ENCODE measurements around the gene CCNO.
A peak's percentile ranks its signal among the peaks of the same experiment; 100 is the strongest.

CCNO gene, protein sequence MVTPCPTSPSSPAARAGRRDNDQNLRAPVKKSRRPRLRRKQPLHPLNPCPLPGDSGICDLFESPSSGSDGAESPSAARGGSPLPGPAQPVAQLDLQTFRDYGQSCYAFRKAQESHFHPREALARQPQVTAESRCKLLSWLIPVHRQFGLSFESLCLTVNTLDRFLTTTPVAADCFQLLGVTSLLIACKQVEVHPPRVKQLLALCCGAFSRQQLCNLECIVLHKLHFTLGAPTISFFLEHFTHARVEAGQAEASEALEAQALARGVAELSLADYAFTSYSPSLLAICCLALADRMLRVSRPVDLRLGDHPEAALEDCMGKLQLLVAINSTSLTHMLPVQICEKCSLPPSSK

DNA sequence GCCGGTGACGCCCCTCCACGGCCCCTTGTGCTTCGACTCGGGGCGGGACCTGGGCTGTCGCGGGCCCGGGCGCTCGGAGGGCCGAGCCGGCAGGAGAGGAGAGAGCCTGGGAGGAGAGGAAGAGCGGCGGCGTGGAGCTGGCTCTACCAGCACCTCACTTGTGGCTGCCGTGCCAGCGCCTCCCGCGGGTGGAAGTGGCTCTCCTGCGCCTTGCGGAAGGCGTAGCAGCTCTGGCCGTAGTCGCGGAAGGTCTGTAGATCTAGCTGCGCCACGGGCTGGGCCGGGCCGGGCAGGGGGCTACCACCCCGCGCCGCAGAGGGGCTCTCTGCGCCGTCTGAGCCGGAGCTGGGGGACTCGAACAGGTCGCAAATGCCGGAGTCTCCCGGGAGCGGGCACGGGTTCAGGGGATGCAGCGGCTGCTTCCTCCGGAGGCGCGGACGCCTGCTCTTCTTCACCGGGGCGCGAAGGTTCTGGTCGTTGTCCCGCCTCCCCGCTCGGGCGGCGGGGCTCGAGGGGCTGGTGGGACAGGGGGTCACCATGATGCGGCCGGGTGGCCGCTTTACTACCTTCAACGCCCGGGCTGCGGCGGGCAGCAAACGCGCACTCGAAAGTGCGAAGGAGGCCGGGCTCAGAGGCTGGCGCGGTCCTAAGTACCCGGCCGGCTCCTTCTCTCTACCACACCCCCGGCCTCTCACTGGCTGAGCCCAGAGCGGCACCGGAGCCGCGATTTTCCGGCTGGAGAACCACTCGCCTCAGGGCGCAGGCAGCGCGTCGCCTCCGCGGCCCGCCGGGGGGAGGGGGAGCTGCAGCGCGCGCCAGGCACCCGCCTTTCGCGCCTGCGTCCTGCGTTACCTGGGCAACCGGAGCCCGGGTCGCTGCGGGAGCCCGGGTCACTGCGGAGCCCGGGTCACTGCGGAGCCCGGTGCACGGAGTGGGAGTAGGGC lies at the start of gene CCNO:
TSS of gene CCNO (minus strand) at position 624 of the 944 bp plus-strand sequence. CDS start at position 539, 85 bp downstream.
- peak; percentile 64 for DNase-seq

DNA sequence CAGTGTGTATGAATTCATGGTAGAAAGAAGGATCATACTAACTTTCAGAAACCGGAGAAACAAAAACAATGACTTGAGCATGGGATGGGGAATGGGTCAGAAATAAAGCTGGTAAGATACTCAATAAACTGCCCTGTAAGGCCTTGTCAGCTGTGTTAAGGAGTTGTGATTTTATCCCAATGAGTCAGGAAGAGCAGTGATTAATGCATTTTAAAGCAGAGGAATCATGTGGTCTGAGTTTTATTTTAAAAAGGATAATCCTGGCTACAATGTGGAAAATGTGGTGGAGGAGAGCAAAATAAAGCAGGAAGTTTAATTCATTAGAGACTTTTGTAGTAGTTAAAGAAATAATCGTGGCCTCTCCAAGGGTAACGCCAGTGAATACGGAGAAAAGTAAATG lies 45.4 kb upstream of the CCNO start:
- no peak for DNase-seq

- DNase-seq: no peak
These were observed 43.4 kb upstream of the CCNO start for GRCh38 chr5:55276771-55277170.

DNA sequence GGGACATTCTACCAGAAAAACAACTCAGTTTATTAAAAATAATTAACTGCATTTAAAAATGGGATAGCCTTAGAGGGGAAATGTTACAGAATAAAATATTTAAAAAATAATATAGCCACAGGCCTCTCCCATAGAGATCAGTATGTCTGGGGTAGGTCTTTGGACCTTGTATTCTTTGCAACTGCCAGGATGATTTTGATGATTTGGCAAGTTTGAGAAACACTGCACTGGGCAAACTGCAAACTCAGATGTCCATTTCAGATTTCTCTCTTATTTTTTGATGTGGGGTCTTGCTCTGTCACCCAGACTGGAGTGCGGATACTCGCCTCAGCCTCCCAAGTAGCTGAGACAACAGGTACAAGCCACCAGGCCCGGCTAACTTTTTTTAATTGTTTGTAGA lies 24.9 kb upstream of the CCNO start:
- DNase-seq: no peak

GRCh38 chr5:55254802-55255201 lies 21.4 kb upstream of the CCNO start:
- DNase-seq: no peak

DNA sequence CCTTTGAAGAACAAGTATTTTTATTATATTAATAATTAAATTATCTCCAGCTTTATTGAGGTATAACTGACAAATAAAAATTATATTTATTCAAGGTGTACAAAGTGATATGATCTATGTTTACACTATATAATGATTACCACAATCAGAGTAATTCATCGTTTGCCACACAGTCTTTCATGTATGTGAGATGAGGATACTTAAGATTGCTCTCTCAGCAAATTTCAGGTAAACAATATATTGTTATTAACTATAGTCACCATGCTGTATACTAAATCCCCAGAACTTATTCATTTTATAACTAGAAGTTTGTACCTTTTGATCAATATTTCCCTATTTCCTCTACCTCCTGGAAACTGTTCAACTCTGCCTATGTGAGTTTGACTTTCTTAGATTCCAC lies 16.7 kb upstream of the CCNO start:
- no peak for DNase-seq

DNA sequence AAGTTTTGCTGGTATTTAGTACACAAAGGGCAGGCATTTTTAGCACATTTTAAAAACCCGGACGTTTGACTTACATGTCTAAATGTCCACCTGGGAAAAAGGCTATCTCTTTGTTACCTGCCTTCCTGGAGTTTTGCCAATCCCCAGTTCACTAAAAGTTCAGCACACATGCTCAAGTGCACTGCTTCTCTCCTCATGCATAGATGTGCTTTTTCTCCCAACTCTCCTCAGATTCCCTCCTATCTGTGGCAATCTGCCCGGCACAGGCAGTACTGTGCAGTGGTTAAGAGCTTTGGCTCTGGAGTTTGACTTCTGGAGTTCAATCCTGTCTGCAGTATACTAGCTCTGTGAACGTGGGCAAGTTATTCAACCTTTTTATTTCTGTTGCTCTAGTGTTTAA lies 8.3 kb upstream of the CCNO start:
- no peak for DNase-seq

GRCh38 chr5:55236800-55237199 lies 3.4 kb upstream of the CCNO start:
- no peak for DNase-seq

- DNase-seq: no peak
These were observed 803 bp upstream of the CCNO start for GRCh38 chr5:55234121-55234700.

GRCh38 chr5:55232271-55232984 lies 980 bp downstream of the CCNO start:
- DNase-seq: peak; percentile 36

DNA sequence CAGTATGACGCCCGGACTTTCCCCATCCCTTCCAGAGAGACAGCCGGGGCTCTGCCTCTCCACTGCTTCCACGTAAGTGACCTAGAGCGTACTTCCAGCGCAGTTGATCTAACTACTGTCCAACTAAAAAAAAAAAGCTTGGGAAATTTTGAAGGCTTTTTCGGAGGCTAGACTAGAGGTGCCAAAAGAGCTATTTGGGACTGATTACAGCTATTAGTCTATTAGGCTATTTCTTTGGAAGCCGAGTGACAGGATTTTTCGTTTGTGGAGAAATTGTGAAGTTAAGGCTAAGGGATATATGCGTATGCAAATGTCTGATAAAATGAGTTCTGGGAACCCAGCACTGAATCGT lies 1.5 kb downstream of the CCNO start:
- DNase-seq: no peak

DNA sequence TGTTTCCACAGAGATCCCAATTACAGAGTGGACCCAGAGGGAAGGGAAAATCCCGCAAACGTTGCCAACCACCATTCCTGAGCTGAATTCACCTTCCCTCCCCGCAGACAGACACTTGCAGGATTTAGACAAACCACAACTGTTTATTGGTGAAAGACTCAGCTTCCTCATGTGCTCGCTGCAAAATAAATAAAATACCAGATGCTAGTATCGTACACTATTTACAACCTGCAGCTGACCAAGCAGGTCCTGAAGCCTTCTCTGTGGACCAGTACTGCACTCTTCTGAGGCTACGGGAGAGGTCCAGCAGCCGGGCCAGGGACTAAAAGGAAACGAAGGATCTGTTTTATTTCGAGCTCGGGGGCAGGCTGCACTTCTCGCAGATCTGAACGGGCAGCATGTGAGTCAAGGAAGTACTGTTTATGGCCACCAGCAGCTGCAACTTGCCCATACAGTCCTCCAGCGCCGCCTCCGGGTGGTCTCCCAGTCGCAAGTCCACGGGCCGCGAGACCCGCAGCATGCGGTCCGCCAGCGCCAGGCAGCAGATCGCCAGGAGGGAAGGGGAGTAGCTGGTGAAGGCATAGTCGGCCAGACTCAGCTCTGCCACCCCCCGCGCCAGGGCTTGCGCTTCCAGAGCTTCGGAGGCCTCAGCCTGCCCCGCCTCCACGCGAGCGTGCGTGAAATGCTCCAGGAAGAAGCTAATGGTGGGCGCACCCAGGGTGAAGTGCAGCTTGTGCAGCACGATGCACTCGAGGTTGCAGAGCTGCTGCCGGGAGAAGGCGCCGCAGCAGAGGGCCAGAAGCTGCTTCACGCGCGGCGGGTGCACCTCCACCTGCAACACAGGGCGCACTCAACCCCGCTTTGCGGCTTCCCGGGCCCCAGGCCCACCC lies 2.1 kb downstream of the CCNO start:
- DNase-seq: peak; percentile 45

DNA sequence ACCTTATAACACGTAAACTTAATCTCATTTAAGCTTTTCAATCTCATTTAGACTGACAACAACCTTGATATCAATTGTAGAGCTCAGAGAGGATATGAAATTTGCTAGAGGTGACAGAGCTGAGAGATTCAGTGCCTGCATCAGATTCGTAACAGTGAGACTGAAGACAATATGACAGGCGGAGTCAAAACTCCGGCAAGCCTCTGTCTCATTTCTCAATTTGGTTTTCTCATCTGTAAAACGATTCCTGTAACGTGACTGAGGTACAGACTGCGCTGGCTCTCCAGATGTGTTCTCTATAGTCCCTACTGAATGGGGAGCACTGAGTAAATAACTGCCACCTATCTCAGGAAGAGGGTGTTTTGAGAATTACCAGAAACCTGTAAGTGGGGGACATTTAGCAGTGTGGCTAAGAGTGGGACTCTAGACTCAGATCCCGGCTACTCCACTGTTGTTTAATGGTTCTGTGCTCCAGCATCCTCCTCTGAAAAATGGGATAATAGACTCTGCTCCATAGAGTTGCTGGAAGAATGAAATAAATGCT lies 3.2 kb downstream of the CCNO start:
- DNase-seq: no peak

GRCh38 chr5:55227664-55228430 lies 5.6 kb downstream of the CCNO start:
- DNase-seq: no peak

GRCh38 chr5:55226934-55227663 lies 6.3 kb downstream of the CCNO start, which contains the start of gene MCIDAS:
Gene MCIDAS, minus strand, starts transcription at chr5:55227315. Its CDS starts 177 bp downstream, at chr5:55227138.
- peak; percentile 65 for DNase-seq

DNA sequence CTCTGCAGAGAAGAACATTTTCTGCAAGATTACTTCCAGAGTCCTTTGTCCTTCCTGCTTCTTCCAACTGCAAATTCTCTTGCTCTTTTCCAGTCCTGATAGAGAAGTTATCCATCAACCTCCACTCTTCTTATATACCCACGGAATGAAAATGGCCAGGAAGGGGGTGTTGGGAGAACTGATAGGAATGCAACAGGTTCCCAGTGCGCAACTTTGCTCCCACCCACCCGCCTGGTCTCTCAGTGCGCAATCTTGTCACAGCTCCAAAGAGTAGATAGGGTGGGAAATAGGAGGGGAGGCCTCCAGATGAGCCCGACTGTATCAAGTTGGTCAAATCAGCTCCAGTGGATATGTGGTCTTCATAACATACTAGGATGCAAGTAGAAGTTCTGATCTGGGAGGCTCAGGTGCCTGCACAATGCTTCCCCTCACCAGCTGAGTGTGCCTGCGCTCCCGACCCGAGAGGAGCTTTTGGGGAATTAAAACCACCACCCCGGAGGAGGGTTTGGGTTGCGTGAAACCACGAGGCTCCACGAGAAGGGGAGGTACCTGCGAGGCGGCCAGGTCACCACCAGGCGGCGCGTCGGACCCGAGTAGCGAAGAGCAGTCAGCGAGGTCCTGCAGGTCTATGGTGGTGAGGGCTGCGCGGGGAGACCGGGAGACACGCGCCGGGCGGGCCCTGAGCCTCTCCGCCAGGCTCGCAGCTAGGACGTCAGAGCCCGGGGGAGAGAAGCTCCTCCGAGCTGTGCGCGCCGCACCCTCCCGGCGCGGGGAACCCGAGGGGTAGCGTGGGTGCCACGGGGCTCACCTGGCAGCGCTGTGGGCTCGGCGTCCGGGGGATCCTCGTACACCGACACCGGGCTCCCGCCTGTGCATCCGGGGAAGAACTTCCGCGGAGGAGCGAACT lies 7.1 kb downstream of the CCNO start:
- DNase-seq: peak; percentile 52

DNA sequence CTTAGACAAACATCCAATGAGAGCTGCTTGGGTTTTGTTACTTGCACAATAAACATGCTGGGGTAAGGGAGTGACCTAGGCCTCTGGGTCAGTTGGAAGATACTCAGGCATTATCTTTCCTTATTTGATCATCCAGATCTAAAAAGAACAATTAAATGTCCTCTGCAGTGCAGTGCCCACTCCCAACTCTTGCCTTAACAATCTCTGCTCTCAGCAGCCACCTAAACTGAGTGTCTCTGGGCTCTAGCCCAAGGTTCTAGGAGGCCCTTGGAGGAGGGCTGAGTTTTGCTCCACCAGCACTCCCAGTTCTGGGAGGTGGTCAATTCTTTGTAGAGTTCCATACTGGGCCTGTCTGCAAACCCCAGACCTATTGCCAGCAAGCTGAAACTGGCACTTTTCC lies 8.1 kb downstream of the CCNO start:
- no peak for DNase-seq

DNA sequence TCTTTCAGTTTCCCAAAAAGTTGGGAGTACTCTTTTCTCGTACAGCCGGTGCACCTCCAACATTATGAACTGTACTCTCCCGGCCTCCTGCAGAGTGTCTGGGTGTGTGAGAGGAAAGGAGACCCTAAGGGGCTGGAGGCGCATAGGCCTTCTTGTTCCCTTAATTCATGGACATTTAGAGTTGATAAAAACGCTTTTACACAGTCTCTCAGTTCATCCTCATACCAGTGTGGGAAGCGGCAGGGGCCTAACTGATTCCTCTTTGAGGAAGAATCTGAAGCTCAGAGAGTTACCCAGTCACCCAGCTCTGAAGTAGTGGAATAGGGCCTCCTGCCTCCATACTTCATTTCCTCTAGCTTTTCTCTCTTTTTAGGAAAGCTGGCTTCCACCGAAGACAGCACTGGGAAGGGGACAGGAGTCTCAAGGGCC lies 9.6 kb downstream of the CCNO start:
- no peak for DNase-seq

Data from activated T-cell treated with anti-CD3 and anti-CD28 coated beads, Interleukin-2, amount 50 U/mL, for 1 hour (primary cell).